K562 (cell line): ENCODE measurements around the gene CLDN15. TPM values are rescaled to one million over a fixed set of nuclear protein-coding genes. Genes with fewer than 3 reads are reported as not detected.

Source experiments
- ATF4 ChIP-seq: fragments of 450-650 bp; formaldehyde crosslinking; IDR thresholded peaks from 2 replicates; pipeline ENCODE4 v1.4.0; 2022; ENCODE audit warnings: mild to moderate bottlenecking, moderate library complexity
- CBX1 ChIP-seq: sonication (generic); IDR thresholded peaks from 2 replicates; pipeline ENCODE4 v1.6.1; 2016; ENCODE audit warnings: antibody characterized with exemption, low read depth, mild to moderate bottlenecking
- CREB1 ChIP-seq, 2 experiments: sonication (generic) in 1 of 2; formaldehyde crosslinking in 1 of 2; IDR thresholded peaks; 2 replicates each; pipeline versions ENCODE4 v1.6.1 to v1.8.0; 2012 to 2022; ENCODE audit warnings: inconsistent platforms in 1 of 2, mild to moderate bottlenecking in 1 of 2, missing genetic modification reagents in 1 of 2, moderate library complexity in 1 of 2
- GTF2F1 ChIP-seq: IDR thresholded peaks from 2 replicates; pipeline ENCODE4 v1.6.1; 2011; ENCODE audit warnings: low read depth, low read length, improper control_type of control experiment
- HNRNPL ChIP-seq: fragments of 200-400 bp; formaldehyde crosslinking; IDR thresholded peaks from 2 replicates; pipeline ENCODE4 v1.6.1; 2017; ENCODE audit warnings: low read depth, mild to moderate bottlenecking, low read length
- ID3 ChIP-seq, 2 experiments: fragments of 250-450 bp in 1 of 2; fragments of 450-650 bp in 1 of 2; sonication (Bioruptor Pico) in 1 of 2; IDR thresholded peaks; 2 replicates each; pipeline versions ENCODE4 v1.6.1 to v1.8.0; 2016 to 2021; ENCODE audit warnings: mild to moderate bottlenecking in 2 of 2, moderate library complexity in 2 of 2, missing compliant biosample characterization in 1 of 2, missing genetic modification characterization in 1 of 2
- IRF9 ChIP-seq: fragments of 450-650 bp; IDR thresholded peaks from 2 replicates; pipeline ENCODE4 v1.6.1; 2016; ENCODE audit warnings: missing biosample characterization, missing genetic modification characterization
- JUND ChIP-seq, 2 experiments: IDR thresholded peaks; 2 replicates in 1 of 2; 3 replicates in 1 of 2; pipeline ENCODE4 v1.6.1; 2011; ENCODE audit warnings: borderline replicate concordance in 2 of 2, low read depth in 2 of 2, low read length in 2 of 2, improper control_type of control experiment in 1 of 2, missing biosample characterization in 1 of 2, missing genetic modification characterization in 1 of 2, missing genetic modification reagents in 1 of 2
- KDM4B ChIP-seq, 2 experiments: fragments of 450-650 bp in 1 of 2; sonication (generic) in 1 of 2; IDR thresholded peaks; 2 replicates each; pipeline ENCODE4 v1.6.1; 2016 to 2017; ENCODE audit warnings: borderline replicate concordance in 2 of 2, antibody characterized with exemption in 1 of 2, low read depth in 1 of 2, mild to moderate bottlenecking in 1 of 2
- MED1 ChIP-seq: sonication (generic); formaldehyde crosslinking; IDR thresholded peaks from 2 replicates; pipeline ENCODE4 v1.8.1; 2023; ENCODE audit warnings: missing genetic modification reagents, borderline replicate concordance
- NBN ChIP-seq: fragments of 450-650 bp; IDR thresholded peaks from 2 replicates; pipeline ENCODE4 v1.6.1; 2016; ENCODE audit warnings: low read depth, mild to moderate bottlenecking
- NCOA1 ChIP-seq: fragments of 450-650 bp; IDR thresholded peaks from 2 replicates; pipeline ENCODE4 v1.6.1; 2016; ENCODE audit warnings: low read depth
- NFRKB ChIP-seq: fragments of 450-650 bp; IDR thresholded peaks from 2 replicates; pipeline ENCODE4 v1.6.1; 2016; ENCODE audit warnings: low read depth
- SIX5 ChIP-seq, 2 experiments: IDR thresholded peaks; 2 replicates each; pipeline ENCODE4 v1.6.1; 2011; ENCODE audit warnings: low read length in 2 of 2, borderline replicate concordance in 1 of 2, low read depth in 1 of 2, mild to moderate bottlenecking in 1 of 2, moderate library complexity in 1 of 2; ENCODE audit not compliant: insufficient read depth in 1 of 2
- TCF7L2 ChIP-seq: fragments of 150-350 bp; IDR thresholded peaks from 2 replicates; pipeline ENCODE4 v1.6.1; 2016; ENCODE audit warnings: low read depth, mild to moderate bottlenecking, low read length, moderate library complexity
- TGIF2 ChIP-seq: sonication (generic); formaldehyde crosslinking; IDR thresholded peaks from 2 replicates; pipeline ENCODE4 v1.8.1; 2022; ENCODE audit warnings: mild to moderate bottlenecking, missing genetic modification reagents, moderate library complexity
- THRA ChIP-seq: fragments of 450-650 bp; IDR thresholded peaks from 2 replicates; pipeline ENCODE4 v1.6.1; 2017; ENCODE audit warnings: mild to moderate bottlenecking, moderate library complexity
- ZNF324 ChIP-seq: fragments of 250-450 bp; sonication (Bioruptor Pico); IDR thresholded peaks from 2 replicates; pipeline ENCODE4 v1.4.0; 2020; ENCODE audit warnings: mild to moderate bottlenecking
- ZNF589 ChIP-seq: fragments of 200-800 bp; sonication (Bioruptor generic); IDR thresholded peaks from 2 replicates; pipeline ENCODE4 v1.6.1; 2016; ENCODE audit warnings: low read depth, missing genetic modification characterization, missing compliant biosample characterization
- polyA plus RNA-seq, 8 experiments: library from polyadenylated mRNA; depleted of rRNA in 4 of 8; stranded (reverse) in 5 of 8; unstranded in 3 of 8; fragments of >200 nt; fragmentation: Nextera tagmentation in 2 of 8; fragmentation: Illumina TruSeq in 1 of 8; extraction: Ambion mirVana in 2 of 8; extraction: Trizol in 1 of 8; gene quantifications; 2 replicates each; pipeline versions ENCODE4 v1.2.1 to v1.2.3, GENCODE V29; 2011 to 2014; ENCODE audit warnings: inconsistent platforms in 1 of 8, missing spikeins in 1 of 8
- total RNA-seq, 7 experiments: library from RNA; depleted of rRNA in 6 of 7; stranded (reverse); fragments of >200 nt in 6 of 7; fragmentation: Illumina TruSeq in 2 of 7; extraction: Trizol in 2 of 7; gene quantifications; 2 replicates each; pipeline versions ENCODE4 v1.2.1 to v1.2.3, GENCODE V29; 2011 to 2021; ENCODE audit warnings: low replicate concordance in 1 of 7

Gene CLDN15
- total and polyA plus RNA-seq, 9 of the 15 experiments (the other 6 are each of a cell fraction or from before 2014, with no cell fraction given), result 0.32 to 14.5 (median 7.4) TPM

- TF ChIP-seq ATF4 (CRISPR knock-in tag) (no peak), THRA (no peak), HNRNPL (no peak), NCOA1 (no peak), SIX5 (IDR thresholded peaks at IDR 0.05; ENCODE audit: borderline replicate concordance in 1 of 2, insufficient read depth in 1 of 2, low read depth in 1 of 2, low read length in 2 of 2) (peak; percentile 42 to 64; a peak in 3 of 4 replicates), KDM4B (IDR thresholded peaks at IDR 0.05; ENCODE audit: borderline replicate concordance in 2 of 2, low read depth in 1 of 2) (no peak; a peak in 1 of 4 replicates), JUND (IDR thresholded peaks at IDR 0.05; ENCODE audit: borderline replicate concordance, low read depth, low read length) (peak; percentile 33; the same call in 1 of the 2 replicates), JUND (tag; IDR thresholded peaks at IDR 0.05; ENCODE audit: borderline replicate concordance, low read depth, low read length) (peak; percentile 75; the same call in 2 of the 3 replicates), MED1 (no peak), TCF7L2 (no peak), ZNF324 (no peak), TGIF2 (CRISPR knock-in tag) (no peak), ID3 (CRISPR knock-in tag; IDR thresholded peaks at IDR 0.05) (no peak), ID3 (tag; IDR thresholded peaks at IDR 0.05) (no peak), CBX1 (no peak; the same call in 1 of the 2 replicates), ZNF589 (CRISPR knock-in tag) (no peak), IRF9 (no peak), NFRKB (no peak), CREB1 (IDR thresholded peaks at IDR 0.05) (peak; percentile 45; the same call in 1 of the 2 replicates), CREB1 (CRISPR knock-in tag; IDR thresholded peaks at IDR 0.05) (peak; percentile 11), NBN (0 out of 2 replicates have a peak, but pooled peaks have one; percentile 27), GTF2F1 (no peak)
Measured at GRCh38 chr7:101217388-101218235, 20.0 kb downstream of the CLDN15 start, which contains the start of the genes PLOD3 and ZNHIT1 (continued).
